ENCODE data around the gene FTO.
"Not testable (repeated sequence)": the region's sequence is repeated elsewhere in the genome, so short reads cannot be mapped to it uniquely, and the experiment has no call there.

The FTO gene

DNA sequence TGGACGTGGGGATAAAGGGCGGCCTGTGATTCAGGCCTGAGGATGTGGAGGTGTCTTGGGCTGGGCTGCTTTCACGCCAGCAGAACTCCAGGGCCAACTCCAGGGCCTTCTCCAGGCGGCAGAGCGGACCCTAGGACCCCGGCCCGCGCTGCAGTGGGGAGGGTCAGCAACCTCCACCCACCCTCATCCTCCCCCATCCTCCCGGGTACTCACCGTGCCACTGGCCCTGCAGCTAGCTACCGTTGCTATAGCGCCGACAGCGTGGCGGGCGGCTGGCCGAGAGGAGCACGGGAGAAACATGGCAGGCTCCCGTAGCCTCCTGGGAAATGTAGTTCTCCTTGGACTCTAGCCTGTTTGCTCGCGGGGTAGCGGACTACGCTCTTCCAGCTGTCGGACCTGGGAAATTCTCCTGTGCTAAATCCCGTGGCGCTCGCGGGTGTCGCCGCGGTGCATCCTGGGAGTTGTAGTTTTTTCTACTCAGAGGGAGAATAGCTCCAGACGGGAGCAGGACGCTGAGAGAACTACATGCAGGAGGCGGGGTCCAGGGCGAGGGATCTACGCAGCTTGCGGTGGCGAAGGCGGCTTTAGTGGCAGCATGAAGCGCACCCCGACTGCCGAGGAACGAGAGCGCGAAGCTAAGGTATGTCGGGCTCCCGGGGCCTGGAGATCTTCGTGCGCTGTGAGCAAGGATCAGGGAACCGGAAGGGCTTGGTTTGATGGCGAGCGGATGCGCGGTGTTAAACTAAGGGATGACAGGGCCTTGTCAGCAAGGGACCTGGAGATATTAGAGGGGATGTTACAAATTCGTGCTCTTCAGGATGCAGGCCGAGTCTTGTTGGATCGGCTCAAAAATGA lies at the start of gene FTO, which contains the start of gene RPGRIP1L:
Gene FTO (plus strand): TSS at position 567 of the 855 bp plus-strand sequence.
Gene RPGRIP1L (minus strand): TSS at position 270 of the 855 bp plus-strand sequence. CDS start 3,136 bp downstream, outside the sequence.
- peak; percentile 100 for DNase-seq

DNA sequence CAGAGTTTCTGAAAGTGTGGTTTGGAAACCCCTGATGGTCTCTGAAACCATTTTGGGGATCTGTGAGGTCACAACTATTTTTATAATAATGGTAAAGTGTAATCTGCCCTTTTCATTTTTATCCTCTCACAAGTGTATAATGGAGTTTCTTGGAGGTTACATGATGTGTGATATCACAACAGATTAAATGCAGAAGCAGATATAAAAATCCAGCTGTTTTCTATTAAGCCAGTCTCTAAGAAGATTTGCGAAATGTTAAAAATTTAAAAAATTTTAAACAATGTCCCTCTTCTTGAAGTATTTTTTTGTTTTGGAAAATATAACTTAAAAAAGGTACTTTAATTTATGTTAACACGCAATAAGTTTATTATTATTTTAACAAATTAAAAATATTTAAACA lies 49.0 kb upstream of the FTO start:
- no peak for DNase-seq

DNA sequence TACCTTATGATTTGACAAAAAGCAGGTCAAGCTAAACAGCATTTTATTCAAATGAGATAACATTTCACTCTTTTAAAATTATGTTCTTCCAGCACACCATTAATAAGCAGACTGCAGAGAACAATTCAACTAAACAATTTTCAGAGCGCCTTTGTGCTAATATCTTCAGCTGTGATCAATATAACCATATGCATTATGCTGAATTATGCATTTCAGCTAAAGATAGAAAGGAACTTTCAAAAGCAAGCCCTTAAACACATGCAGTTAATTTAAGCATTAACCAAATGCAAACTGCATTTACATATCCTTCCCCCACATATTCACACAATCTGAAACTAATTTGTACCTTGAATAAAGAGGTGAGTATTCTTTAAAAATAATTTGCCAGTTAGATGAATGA lies 41.9 kb upstream of the FTO start:
- DNase-seq = no peak

DNA sequence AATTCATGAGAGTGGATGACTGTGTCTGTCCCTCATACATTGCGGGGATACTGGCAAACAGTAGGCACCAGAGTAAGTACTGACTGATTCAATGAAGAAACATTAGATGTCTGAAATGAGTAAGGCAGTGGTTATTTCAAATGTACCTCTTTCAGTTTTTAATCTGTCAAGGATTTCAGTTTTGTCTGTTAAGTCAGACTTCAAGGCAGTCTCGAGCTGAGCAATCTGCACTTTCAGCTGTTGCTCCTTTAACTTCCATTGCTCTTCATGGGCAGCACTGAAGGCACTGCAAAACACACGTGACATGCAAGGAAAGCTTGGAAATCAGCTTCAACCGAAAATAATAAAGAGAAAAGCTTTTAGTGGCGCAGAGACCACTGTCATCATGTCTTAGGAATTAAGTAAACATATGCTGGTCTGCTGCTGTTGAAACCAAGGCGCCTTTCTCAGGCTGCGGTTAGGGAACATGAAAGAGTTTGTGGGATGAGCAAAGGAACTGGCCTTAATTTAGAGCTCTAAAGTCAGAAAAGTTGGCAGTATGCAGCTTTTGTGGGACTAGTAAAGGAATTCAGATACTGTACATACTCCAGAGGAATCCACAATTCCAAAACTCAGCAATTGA lies 39.1 kb upstream of the FTO start:
- DNase-seq = peak; percentile 57

DNA sequence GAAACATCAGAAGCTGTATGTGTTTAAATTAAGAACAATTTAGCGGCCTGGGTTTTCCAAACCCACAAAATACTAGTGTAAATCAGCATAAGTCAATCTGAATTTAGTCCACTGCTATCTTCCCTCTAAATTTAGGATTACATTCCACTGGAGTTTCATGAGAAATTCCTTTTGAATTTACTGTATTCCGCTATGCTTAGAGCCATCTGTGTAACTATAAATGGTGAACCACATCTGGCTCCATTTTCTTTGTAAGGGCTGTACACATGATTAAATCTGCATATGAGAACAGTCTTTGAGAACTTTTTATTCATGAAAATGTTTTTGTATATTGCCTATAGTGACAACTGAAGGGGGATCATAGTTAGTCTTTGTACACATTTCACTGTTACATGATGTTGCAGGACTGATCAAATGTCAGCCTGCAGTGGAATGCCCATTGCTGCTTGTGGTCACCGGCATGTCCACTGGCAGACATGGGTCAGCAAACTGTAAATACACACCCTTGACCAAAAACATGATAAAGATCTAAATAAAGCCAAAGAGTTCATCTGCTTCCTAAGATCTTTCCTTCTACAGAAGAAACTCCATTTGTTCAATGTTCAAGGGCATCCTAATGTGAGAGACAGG lies 37.1 kb upstream of the FTO start:
- DNase-seq = peak; percentile 39

DNA sequence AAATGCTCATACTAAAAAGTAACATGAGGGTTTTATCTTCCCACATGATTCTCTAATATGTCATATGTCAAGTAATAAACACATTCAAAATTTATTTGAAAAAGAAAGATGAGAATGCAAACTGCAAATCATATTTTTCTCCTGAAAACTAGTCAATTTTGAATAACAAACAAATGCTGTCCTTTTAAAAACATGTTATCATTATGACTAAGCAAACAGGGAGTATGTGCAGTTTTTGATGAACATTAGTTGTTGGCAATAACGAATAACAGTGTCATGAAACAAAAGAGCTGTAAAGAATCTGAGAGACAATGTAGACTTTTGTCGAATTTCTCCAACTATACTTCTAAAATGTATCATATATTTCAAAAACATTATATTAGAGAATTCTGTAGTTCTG lies 35.1 kb upstream of the FTO start:
- no peak for DNase-seq

DNA sequence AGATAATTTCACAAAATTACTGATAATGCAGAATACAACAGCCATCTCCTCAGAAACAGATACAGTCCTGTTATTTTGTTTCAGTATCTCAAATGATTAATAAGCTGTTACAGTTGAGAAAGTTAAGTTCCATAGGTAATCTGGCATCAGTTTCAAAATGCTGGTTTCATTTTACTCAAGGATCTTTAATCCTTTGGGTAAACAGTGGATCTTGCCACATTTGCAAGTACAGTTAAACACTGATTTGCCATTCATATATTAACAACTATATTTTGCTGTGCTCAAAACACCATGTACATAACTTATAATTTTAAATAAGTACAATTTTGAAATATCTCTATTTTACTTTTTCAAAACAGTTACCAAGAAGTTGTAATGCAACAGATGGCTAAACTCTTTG lies 31.5 kb upstream of the FTO start:
- no peak for DNase-seq

DNA sequence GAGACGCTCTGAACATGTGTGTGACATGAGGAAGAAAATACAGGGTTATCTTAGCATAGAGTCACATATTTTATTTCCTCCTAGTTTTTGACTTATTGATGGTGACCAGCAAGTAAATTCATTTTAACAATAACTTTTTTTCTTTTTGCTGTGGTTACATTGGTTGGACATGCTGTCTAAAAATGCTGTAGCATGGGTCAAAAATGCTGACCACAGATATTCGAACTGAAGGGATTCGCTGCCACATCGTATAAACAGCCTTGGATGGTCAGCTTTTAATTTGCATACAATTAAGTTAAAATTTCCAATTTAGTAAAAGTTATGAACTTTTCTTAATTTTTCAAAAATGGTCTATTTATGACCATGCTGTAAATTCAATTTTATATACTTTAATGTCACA lies 30.8 kb upstream of the FTO start:
- DNase-seq = no peak

DNA sequence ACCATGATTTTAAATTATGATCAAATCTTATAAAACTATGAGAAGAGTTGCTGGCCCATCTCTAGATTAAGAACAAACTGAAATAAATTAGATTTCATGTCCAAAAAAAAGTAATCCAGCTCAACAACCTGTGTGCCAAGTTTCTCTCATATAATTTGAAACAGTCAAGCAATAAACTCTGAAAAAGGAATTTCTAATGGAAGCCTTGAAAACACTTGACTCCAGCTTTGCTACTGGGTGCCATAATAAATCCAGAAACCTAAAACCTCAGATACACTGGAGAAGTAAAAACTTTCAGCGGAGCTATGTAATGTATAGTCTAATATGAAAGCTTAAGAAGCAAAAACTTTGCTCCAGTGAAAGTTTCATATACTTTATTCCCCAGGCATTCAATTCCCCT lies 25.8 kb upstream of the FTO start:
- no peak for DNase-seq

DNA sequence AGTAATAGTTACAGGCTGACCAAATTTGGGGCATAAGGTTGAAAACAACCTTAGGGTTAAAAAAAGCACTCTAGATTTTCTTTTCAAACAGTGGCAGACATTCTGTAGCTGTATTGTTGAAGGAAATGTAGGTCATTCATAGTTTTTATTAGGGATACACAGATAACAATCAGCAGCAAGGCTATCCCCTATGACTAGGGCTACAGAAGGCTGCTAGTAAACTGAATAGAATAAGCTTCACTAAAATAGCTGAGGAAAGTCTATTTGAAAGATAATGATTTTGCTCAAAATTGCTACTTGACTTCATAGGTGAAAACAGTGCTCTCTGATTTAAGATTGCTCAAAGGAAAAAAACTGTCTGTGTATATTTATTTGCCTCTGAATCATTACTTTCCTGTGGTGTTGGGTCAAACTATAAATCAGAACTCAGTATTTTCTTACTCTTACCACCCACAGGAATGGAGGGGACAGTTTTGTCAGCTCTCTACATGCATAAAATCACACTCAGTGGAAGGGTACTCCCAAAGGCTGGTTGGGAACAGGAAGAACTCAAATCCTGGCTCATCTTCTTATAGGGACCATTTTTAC lies 25.1 kb upstream of the FTO start:
- DNase-seq = no peak

DNA sequence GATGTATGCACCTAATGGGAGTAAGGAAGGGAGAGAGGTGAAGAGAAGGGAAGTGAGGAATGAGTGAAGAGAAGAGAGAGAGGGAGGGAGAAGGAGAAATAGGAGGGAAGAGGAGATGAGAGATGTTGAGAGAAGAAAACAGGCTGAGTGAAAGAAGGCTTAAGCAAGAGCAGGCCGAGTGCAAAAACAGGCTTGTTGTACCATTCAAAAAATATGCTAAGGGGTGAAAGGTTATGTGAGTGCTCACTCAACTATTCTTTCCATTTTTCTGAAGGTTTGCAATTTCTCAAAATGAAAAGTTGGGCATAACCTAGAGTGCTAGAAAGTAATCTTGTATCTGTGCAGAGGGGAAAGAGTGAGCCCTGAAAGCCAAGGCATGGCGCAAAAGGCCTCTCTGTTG lies 23.2 kb upstream of the FTO start:
- no peak for DNase-seq

DNA sequence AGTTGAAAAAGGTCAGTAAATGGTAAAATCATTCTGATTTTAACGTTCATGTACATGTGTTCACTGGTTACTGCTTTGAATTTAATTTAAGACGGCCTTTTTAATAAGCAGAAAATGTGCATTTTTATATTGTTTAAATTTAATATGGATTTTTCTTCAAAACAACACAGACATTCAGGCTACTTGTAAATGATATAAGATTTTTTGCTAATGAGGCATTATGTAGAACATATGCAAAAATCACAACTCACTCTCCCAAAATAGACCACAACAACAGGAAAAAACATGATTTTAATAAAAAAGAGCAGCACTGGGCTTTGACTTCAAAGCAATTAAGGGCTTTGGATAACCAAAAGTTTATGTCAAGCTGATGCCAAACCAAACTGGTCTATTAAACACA lies 22.6 kb upstream of the FTO start:
- no peak for DNase-seq

DNA sequence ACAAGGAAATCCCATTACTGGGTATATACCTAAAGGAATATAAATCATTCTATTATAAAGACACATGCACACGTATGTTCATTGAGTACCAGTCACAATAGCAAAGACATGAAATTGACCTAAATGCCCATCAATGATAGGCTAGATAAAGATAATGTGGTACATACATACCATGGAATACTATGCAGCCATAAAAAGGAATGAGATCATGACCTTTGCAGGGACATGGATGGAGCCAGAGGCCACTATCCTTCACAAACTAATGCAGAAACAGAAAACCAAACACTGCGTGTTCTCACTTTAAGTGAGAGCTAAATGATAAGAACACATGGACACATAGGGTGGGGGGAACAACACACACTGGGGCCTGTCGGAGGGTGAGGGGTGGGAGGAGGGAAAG lies 18.6 kb upstream of the FTO start:
- DNase-seq = not testable (repeated sequence)

DNA sequence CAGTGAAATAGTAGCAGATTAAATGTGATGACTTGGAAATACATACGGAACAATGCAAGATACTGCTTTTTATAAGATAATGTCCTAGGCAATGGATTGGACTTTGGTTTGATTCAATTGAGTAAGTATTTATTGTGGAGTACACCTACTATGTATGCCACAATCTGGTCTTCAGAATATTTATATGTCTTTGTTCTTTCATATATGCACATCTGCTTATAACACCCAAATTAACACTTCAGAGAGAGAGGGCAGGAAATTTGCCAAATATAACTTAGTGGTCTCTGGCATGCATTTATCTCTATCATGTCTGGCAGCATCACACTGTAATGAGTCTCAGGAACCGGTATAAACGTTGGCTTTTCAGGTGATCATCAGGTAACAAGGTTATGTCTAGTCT lies 17.2 kb upstream of the FTO start:
- no peak for DNase-seq

DNA sequence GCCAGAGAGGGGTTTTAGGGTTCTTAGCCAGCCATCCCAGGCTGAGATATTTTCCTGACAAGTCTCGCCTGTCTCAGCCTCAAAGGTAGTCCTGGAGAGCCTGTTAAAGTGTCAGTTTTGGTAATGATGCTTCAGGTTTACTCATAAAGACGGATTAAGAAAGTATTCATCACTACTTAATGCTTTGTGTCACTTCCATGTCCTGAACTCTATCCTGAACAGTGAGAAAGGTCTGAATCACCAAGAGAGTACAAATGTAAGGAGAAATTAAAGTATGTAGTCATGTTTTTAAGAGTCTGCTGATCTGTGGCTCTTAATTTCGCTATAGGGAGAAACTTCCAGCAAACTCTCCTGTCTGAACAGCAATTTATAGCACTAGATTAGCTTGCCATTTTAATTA lies 14.3 kb upstream of the FTO start:
- no peak for DNase-seq

DNA sequence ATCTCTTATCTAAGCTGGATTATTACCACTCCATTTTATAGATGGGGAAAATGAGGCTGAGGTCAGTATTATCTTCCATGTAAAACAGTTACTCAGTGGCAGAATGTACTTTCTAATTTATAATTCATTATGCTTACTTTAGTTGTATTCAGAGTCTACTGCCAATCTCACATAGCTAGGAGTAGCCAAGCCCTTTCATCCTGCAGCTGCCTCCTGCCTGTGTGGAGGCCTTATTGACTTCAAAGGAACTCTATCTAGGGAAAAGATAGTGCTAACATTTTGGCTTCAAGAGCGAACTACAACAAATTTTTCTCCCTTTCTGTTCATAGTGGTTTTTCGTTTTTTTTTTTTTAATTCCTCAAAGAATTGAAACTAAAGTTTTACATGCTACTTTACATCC lies 13.2 kb upstream of the FTO start:
- no peak for DNase-seq

DNA sequence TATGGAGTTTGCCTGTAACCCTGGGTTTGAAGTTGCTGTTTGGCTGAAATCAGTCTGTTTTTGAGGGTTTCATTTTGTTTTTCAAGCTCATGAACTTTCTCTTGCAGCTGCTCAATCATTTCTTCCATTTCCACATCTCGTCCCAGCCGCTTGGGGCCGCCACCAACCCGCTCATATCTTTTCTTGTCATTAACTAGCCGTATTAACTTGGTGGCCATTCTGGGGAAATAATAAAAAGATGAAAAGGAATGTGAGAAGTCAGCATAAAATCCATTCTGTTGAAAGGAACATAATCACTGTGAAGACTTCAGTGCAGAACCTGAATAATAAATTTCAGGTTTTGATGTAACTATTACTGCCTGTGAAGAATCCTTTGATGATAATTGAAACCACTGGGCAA lies 11.8 kb upstream of the FTO start:
- peak; percentile 39 for DNase-seq

DNA sequence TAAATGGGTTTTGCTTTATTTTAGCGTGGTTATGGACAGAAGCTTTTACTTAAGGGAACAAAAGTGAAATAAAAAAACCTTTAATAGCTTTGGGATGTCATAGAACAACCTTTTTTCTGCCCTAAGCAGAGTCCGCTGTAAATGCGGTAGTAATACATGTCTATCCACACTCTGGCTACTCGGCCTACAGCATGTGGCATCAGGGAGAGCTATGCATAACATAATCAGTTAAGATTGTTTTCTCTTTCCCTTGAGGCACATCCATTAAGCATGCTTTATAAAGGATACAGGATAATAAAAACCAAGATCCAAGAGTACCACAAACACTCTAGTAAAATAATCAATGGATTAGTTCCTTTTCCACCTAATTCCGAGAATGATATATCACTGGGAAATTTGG lies 10.6 kb upstream of the FTO start:
- no peak for DNase-seq

DNA sequence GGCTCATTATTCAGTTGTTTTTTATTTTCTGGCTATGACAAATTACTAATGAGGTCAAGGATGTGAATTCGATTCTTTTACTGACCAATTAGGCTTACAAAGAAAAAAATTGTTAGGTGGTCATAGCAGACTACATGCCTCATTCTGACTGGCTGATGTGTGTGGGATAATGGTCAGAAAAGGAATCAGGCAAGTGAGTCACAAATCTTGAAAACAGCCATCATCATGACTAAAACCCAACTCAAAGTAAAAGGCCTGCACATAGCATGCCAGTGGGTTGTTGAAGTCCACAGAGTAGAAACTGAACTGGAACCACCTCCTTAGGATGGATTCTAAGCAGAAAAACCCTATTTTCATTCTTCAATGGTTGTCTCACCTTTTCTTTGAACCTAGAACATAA lies 8.9 kb upstream of the FTO start:
- DNase-seq = no peak

DNA sequence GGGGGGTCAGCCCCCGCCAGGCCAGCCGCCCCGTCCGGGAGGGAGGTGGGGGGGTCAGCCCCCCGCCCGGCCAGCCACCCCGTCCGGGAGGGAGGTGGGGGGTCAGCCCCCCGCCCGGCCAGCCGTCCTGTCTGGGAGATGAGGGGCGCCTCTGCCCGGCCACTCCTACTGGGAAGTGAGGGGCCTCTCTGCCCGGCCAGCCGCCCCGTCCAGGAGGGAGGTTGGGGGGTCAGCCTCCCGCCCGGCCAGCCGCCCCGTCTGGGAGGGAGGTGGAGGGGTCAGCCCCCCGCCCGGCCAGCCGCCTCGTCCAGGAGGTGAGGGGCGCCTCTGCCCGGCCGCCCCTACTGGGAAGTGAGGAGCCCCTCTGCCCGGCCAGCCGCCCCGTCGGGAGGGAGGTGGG lies 5.7 kb upstream of the FTO start:
- not testable (repeated sequence) for DNase-seq

DNA sequence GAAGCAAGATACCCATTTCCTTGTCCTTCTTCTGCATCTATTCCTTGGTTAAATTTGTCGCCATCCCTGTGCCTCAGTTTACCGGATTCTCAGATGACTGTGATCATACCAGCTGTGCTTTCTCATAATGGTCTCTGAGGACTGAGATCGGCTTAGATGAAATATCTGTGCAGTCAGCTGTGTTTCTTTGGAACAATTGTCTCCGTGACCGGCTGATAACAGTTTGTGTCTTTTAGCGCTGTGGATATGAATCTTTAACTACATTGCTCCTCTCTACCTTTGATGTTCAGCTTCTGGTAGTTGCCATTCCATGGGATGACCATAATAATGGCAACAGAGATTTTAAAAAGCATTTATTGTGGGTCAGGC lies 473 bp downstream of the FTO start:
- no peak for DNase-seq

DNA sequence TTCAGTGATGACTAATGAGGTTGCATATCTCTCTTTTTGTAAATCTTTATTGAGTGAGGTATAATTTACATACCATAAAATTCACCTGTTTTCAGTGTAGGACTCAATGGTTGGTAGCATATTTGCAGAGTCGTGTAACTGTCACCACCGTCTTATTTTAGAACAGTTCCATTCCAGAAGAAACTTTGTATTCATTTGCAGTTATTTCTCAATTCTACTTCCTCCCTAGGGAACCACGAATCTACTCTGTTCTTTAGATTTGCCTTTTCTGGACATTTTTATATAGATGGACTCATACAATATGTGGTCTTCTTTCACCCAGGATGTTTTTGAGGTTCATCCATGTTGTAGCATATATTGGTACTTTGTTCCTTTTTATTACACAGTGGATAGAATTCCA lies 3.7 kb downstream of the FTO start:
- DNase-seq = no peak

DNA sequence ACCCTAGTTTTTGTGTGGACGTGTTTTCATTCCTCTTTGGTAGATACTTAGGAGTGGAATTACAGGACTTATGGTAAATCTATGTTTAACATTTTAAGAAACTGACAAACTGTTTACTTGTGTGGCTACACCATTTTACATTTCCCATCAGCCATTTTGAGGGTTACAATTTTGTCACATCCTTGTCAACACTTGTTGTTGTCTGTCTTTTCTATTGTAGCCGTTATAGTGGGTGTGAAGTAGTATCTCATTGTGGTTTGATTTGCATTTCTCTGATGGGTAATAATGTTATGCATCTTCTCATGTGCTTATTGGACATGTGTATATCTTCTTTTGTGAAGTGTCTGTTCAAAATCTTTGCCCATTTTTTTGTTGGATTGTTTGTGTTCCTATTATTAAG lies 4.5 kb downstream of the FTO start:
- no peak for DNase-seq

DNA sequence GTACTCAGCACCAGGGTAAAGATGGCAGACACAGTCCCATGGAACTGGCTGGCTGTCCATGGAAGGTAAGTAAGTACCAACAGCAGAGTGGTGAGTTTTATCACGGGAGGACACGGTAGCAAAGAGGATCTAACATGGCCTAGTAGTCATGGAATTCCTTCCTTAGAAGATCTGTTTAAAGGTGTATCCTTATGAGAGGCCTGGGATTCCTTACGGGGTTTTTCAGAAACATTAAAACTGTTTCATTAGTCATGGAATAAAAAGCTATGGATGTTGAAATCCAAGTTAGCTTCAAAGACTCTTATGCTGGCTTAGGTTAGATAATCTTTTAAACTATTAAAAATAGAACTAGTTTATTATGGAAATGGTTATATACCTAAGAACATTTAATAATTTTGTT lies 7.4 kb downstream of the FTO start:
- DNase-seq = no peak
